K562 (cell line): ENCODE measurements around the gene SLMAP. TPM values are rescaled to one million over a fixed set of nuclear protein-coding genes. Genes with fewer than 3 reads are reported as not detected.

Experiments
- ATAC-seq: fragments of 200-7000 bp; cut with Tn5 transposase; 3 replicates; pipeline ENCODE4 v1.9.1; 2020; ENCODE audit warnings: moderate library complexity
- BruUV-seq: library from RNA; stranded (reverse); fragments of 400-500 nt; replicated peaks from 2 replicates; lab custom pipeline; 2021; lab: Mats Ljungman, UMichigan
- CTCF ChIA-PET: fragments of 300-600 bp; formaldehyde crosslinking; extraction: SDS; loops from one replicate; lab custom pipeline; 2021; ENCODE audit warnings: low intra/inter-chr PET ratio; lab: Yijun Ruan, JAX
- POLR2A ChIA-PET: fragments of 300-600, 350-650 bp; sonication (Branson Sonifier 250); formaldehyde crosslinking; extraction: SDS; loops from one replicate; lab custom pipeline; 2021; ENCODE audit warnings: antibody characterized with exemption, inconsistent platforms; lab: Yijun Ruan, JAX
- DNase-seq, 4 experiments: peaks; one replicate each; pipeline versions ENCODE4 v3.0.0 to v3.0.0-alpha.2; 2011 to 2018; ENCODE audit warnings: low spot score in 3 of 4, mixed read lengths in 3 of 4; ENCODE audit errors: extremely low read depth in 1 of 4
- FAIRE-seq: peaks from 2 replicates; lab custom pipeline; 2011; peaks lifted over from hg19 to GRCh38; lab: Jason Lieb, UNC
- H2AFZ ChIP-seq: 2 replicates; pipeline ENCODE4 v1.6.0; 2011; ENCODE audit warnings: low read depth, low read length, control low read depth, inconsistent platforms
- H3K27ac ChIP-seq: fragments of 200-600 bp; 3 replicates; pipeline ENCODE4 v1.8.0; 2011; ENCODE audit warnings: low read depth, mild to moderate bottlenecking, control low read depth, inconsistent platforms, low read length, moderate library complexity, mixed read lengths; ENCODE audit errors: extremely low read depth
- H3K27me3 ChIP-seq, 2 experiments: fragments of 300-600 bp in 1 of 2; 2 replicates in 1 of 2; 3 replicates in 1 of 2; pipeline versions ENCODE4 v1.6.0 to v1.8.0; 2011; ENCODE audit warnings: inconsistent platforms in 2 of 2, low read length in 2 of 2, mild to moderate bottlenecking in 1 of 2, mixed read lengths in 1 of 2, moderate library complexity in 1 of 2; ENCODE audit not compliant: control insufficient read depth in 2 of 2, insufficient read depth in 2 of 2
- H3K36me3 ChIP-seq: fragments of 300-600 bp; 3 replicates; pipeline ENCODE4 v1.8.0; 2011; ENCODE audit warnings: mild to moderate bottlenecking, low read length, inconsistent platforms; ENCODE audit not compliant: control insufficient read depth, insufficient read depth
- H3K4me1 ChIP-seq, 2 experiments: fragments of 200-600 bp in 1 of 2; replicated peaks in 1 of 2; 2 replicates in 1 of 2; 3 replicates in 1 of 2; pipeline versions ENCODE4 v1.5.1 to v1.8.0; 2011; ENCODE audit warnings: inconsistent platforms in 2 of 2, low read length in 2 of 2, mild to moderate bottlenecking in 1 of 2, mixed read lengths in 1 of 2, moderate library complexity in 1 of 2; ENCODE audit not compliant: control insufficient read depth in 2 of 2, insufficient read depth in 2 of 2
- H3K4me2 ChIP-seq: 2 replicates; pipeline ENCODE4 v1.6.1; 2011; ENCODE audit warnings: low read length, control low read depth, inconsistent platforms, mixed read lengths; ENCODE audit not compliant: insufficient read depth
- H3K4me3 ChIP-seq: fragments of 200-600 bp; sonication (generic), shearing (Covaris generic); 2 replicates; pipeline ENCODE4 v1.5.1; 2016; ENCODE audit warnings: control low read depth, inconsistent platforms
- H3K79me2 ChIP-seq: fragments of 200-600 bp; 3 replicates; pipeline ENCODE4 v1.8.0; 2011; ENCODE audit warnings: low read length, inconsistent platforms; ENCODE audit not compliant: control insufficient read depth, insufficient read depth
- H3K9ac ChIP-seq, 2 experiments: 2 replicates each; pipeline versions ENCODE4 v1.6.0 to v1.6.1; 2011; ENCODE audit warnings: low read depth in 2 of 2, low read length in 2 of 2, control low read depth in 1 of 2, inconsistent platforms in 1 of 2, mild to moderate bottlenecking in 1 of 2, mixed read lengths in 1 of 2; ENCODE audit not compliant: insufficient read depth in 1 of 2
- H3K9me1 ChIP-seq: one replicate; pipeline ENCODE4 v1.6.0; 2011; ENCODE audit warnings: inconsistent platforms, mild to moderate bottlenecking, low read length, moderate library complexity; ENCODE audit not compliant: control insufficient read depth, insufficient read depth
- H3K9me3 ChIP-seq: replicated peaks from 2 replicates; pipeline ENCODE4 v1.5.1; 2011; ENCODE audit warnings: low read depth, low read length, inconsistent platforms; ENCODE audit not compliant: control insufficient read depth, insufficient read depth
- H4K20me1 ChIP-seq: replicated peaks from 2 replicates; pipeline ENCODE4 v1.6.1; 2011; ENCODE audit warnings: low read length, inconsistent platforms, mixed read lengths; ENCODE audit not compliant: control insufficient read depth, insufficient read depth
- HDAC2 ChIP-seq: fragments of 450-650 bp; IDR thresholded peaks from 2 replicates; pipeline ENCODE4 v1.6.1; 2016; ENCODE audit warnings: mild to moderate bottlenecking
- NR2F6 ChIP-seq: fragments of 450-650 bp; formaldehyde crosslinking; IDR thresholded peaks from 2 replicates; pipeline ENCODE4 v1.4.0; 2020; ENCODE audit warnings: mild to moderate bottlenecking
- ZNF696 ChIP-seq: fragments of 250-450 bp; sonication (Bioruptor Pico); conservative IDR thresholded peaks from 2 replicates; pipeline ENCODE4 v1.4.0; 2020; ENCODE audit warnings: mild to moderate bottlenecking, moderate library complexity
- WGBS: fragments of 100-300 bp; shearing (Covaris generic); methylation state at CpG from one replicate; pipeline ENCODE4 v1.1.6; 2016; ENCODE audit warnings: low coverage, mixed read lengths; ENCODE audit not compliant: insufficient coverage; ENCODE audit errors: missing lambda C conversion rate; 5-methylcytosine and 5-hydroxymethylcytosine counted together
- in situ Hi-C: fragments of 300-500 bp; cut with MboI; formaldehyde crosslinking; loops from 4 replicates; pipeline ENCODE4 v1.15.0; 2018; ENCODE audit warnings: inconsistent platforms, mixed read lengths
- intact Hi-C: fragments of 100-400 bp; cut with micrococcal nuclease; formaldehyde crosslinking; loops from 2 replicates; pipeline ENCODE4 v1.14.2; 2022
- polyA plus RNA-seq, 8 experiments: library from polyadenylated mRNA; depleted of rRNA in 4 of 8; stranded (reverse) in 5 of 8; unstranded in 3 of 8; fragments of >200 nt; fragmentation: Nextera tagmentation in 2 of 8; fragmentation: Illumina TruSeq in 1 of 8; extraction: Ambion mirVana in 2 of 8; extraction: Trizol in 1 of 8; gene quantifications; 2 replicates each; pipeline versions ENCODE4 v1.2.1 to v1.2.3, GENCODE V29; 2011 to 2014; ENCODE audit warnings: inconsistent platforms in 1 of 8, missing spikeins in 1 of 8
- total RNA-seq, 7 experiments: library from RNA; depleted of rRNA in 6 of 7; stranded (reverse); fragments of >200 nt in 6 of 7; fragmentation: Illumina TruSeq in 2 of 7; extraction: Trizol in 2 of 7; gene quantifications; 2 replicates each; pipeline versions ENCODE4 v1.2.1 to v1.2.3, GENCODE V29; 2011 to 2021; ENCODE audit warnings: low replicate concordance in 1 of 7
- TF ChIP-seq, protein P1 (sequence below): fragments of 250-450 bp; sonication (Bioruptor Pico); IDR thresholded peaks from 2 replicates; pipeline ENCODE4 v1.8.0; 2021; ENCODE audit warnings: moderate library complexity, mild to moderate bottlenecking, inconsistent platforms
- TF ChIP-seq, protein P2 (sequence below): fragments of 250-450 bp; sonication (Bioruptor Pico); IDR thresholded peaks from 2 replicates; pipeline ENCODE4 v1.8.0; 2021; ENCODE audit warnings: mild to moderate bottlenecking, moderate library complexity

Gene SLMAP
- total and polyA plus RNA-seq, 9 of the 15 experiments (the other 6 are each of a cell fraction or from before 2014, with no cell fraction given) = 12.1 to 50.7 (median 28.3) TPM

DNA sequence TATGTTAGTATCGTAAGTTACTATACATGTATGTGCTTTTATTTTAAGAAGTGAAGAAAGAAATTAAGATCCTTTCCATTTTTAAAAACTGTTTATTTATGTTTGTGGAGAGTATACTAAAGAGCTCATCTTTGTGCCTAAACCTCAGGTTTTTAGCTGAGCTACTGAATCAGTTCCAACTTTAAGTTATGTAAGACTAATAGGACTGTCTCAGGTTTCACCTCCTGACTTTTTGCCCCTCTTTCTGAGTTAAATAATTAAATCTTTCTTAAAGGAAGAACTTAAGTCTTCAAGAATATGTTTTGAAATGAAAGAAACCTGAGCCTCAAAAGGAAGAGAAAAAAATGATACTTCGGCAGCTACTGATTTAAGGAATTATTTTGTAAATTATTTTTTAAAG, 2.6 kb downstream of the SLMAP start:
- peaks cover 12% of the 10 kb centered on the region for H4K20me1 ChIP-seq
- no peak overlapping the region for H2AFZ ChIP-seq
- peaks cover 38% of the 10 kb centered on the region for H3K36me3 ChIP-seq
- peak; percentile 44 for FAIRE-seq
- no peak for TF ChIP-seq NR2F6 (CRISPR knock-in tag)
- TF ChIP-seq, protein P1, sequence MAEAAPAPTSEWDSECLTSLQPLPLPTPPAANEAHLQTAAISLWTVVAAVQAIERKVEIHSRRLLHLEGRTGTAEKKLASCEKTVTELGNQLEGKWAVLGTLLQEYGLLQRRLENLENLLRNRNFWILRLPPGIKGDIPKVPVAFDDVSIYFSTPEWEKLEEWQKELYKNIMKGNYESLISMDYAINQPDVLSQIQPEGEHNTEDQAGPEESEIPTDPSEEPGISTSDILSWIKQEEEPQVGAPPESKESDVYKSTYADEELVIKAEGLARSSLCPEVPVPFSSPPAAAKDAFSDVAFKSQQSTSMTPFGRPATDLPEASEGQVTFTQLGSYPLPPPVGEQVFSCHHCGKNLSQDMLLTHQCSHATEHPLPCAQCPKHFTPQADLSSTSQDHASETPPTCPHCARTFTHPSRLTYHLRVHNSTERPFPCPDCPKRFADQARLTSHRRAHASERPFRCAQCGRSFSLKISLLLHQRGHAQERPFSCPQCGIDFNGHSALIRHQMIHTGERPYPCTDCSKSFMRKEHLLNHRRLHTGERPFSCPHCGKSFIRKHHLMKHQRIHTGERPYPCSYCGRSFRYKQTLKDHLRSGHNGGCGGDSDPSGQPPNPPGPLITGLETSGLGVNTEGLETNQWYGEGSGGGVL (CRISPR knock-in tag) = no peak
- TF ChIP-seq, protein P2, sequence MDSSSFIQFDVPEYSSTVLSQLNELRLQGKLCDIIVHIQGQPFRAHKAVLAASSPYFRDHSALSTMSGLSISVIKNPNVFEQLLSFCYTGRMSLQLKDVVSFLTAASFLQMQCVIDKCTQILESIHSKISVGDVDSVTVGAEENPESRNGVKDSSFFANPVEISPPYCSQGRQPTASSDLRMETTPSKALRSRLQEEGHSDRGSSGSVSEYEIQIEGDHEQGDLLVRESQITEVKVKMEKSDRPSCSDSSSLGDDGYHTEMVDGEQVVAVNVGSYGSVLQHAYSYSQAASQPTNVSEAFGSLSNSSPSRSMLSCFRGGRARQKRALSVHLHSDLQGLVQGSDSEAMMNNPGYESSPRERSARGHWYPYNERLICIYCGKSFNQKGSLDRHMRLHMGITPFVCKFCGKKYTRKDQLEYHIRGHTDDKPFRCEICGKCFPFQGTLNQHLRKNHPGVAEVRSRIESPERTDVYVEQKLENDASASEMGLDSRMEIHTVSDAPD (CRISPR knock-in tag) = no peak
- TF ChIP-seq ZNF696 (CRISPR knock-in tag) = no peak
- TF ChIP-seq HDAC2 = no peak
- TF ChIP-seq, all 486 proteins: peak for 0
- in situ Hi-C loops (no loop called here), intact Hi-C loops (loop anchor here (5.0 kb wide), 1 partner anchor 66 kb away; the partner anchor contains the start of gene DENND6A)
- H3K9me1 ChIP-seq = no peaks in the 10 kb centered on the region
- ATAC-seq (no peak), DNase-seq (no peak)
- H3K79me2 ChIP-seq = peaks cover 68% of the 10 kb centered on the region
- no peaks in the 10 kb centered on the region for H3K27me3 ChIP-seq
- WGBS = 79% methylated on average over 2 of the region's 2 CpGs
- H3K4me1 ChIP-seq = peaks cover 0 to 18% of the 10 kb centered on the region in 2 experiments; a peak in 3 of 5 replicates
- peak overlapping the region; percentile 88; the same call in 1 of the 2 replicates for H3K4me2 ChIP-seq
- H3K9ac ChIP-seq = peak overlapping the region in 1 of 2 experiments; percentile 79; a peak in 1 of 4 replicates
- CTCF ChIA-PET = no interaction called here
- peak overlapping the region; percentile 71; the same call in 1 of the 2 replicates for H3K4me3 ChIP-seq
- H3K27ac ChIP-seq = no peak overlapping the region
- no peaks in the 10 kb centered on the region for H3K9me3 ChIP-seq
- POLR2A ChIA-PET = interaction anchor here (1.2 to 2.5 kb wide), 3 partner anchors 9 to 12 kb away, joined by 4 to 7 read pairs (median 6); no protein-coding TSS in a partner anchor
- BruUV-seq = no TSS peak
